Mesothelial cell of epicardium (in vitro differentiated cells): ENCODE results near the gene TNXB. TPM values are rescaled to one million over a fixed set of nuclear protein-coding genes. Genes with fewer than 3 reads are reported as not detected.
A peak's percentile ranks its signal among the peaks of the same experiment; 100 is the strongest.

ENCODE experiments used
- DNase-seq, 2 experiments: peaks; one replicate each; pipeline ENCODE4 v3.0.0; 2021; ENCODE audit warnings: low spot score in 2 of 2; ENCODE audit not compliant: unreplicated experiment in 2 of 2
- H3K27ac Mint-ChIP-seq: 2 replicates; pipeline ENCODE4 v1.8.0; 2021; ENCODE audit warnings: mixed read lengths
- H3K27me3 Mint-ChIP-seq: 2 replicates; pipeline ENCODE4 v1.8.0; 2021; ENCODE audit warnings: low read depth, mixed read lengths
- H3K36me3 Mint-ChIP-seq: 2 replicates; pipeline ENCODE4 v1.8.0; 2021; ENCODE audit warnings: mixed read lengths
- H3K4me1 Mint-ChIP-seq: 2 replicates; pipeline ENCODE4 v1.8.0; 2021; ENCODE audit warnings: mixed read lengths
- H3K4me3 Mint-ChIP-seq: 2 replicates; pipeline ENCODE4 v1.8.0; 2021; ENCODE audit warnings: mild to moderate bottlenecking, moderate library complexity, mixed read lengths
- H3K9me3 Mint-ChIP-seq: 2 replicates; pipeline ENCODE4 v1.8.0; 2021; ENCODE audit warnings: mixed read lengths
- CTCF ChIP-seq: fragments of 200-600 bp; sonication (generic); IDR thresholded peaks from one replicate; pipeline ENCODE4 v1.5.0; 2021; ENCODE audit warnings: antibody characterized with exemption; ENCODE audit not compliant: unreplicated experiment
- total RNA-seq: library from RNA; stranded (reverse); gene quantifications from 3 replicates; pipeline ENCODE4 v1.2.1, GENCODE V29; 2021

The TNXB gene
- total RNA-seq, 1 donor from 2014 or later: 13.9 TPM

- no peak for TF ChIP-seq CTCF
- peaks cover 11% of the 10 kb centered on the region for H3K36me3 Mint-ChIP-seq
- no peak overlapping the region for H3K4me3 Mint-ChIP-seq
- peaks cover 33% of the 10 kb centered on the region for H3K27me3 Mint-ChIP-seq
- H3K9me3 Mint-ChIP-seq: no peaks in the 10 kb centered on the region
- peaks cover 25% of the 10 kb centered on the region for H3K4me1 Mint-ChIP-seq
- no peak for DNase-seq
- peak overlapping the region; percentile 4 for H3K27ac Mint-ChIP-seq
Measured at GRCh38 chr6:32111424-32112066, 2.4 kb upstream of the TNXB start.

GRCh38 chr6:32110632-32111031 lies 1.5 kb upstream of the TNXB start:
- no peaks in the 10 kb centered on the region for H3K9me3 Mint-ChIP-seq
- no peak overlapping the region for H3K4me3 Mint-ChIP-seq
- no peak for TF ChIP-seq CTCF
- peaks cover 4% of the 10 kb centered on the region for H3K36me3 Mint-ChIP-seq
- peaks cover 25% of the 10 kb centered on the region for H3K4me1 Mint-ChIP-seq
- no peak for DNase-seq
- H3K27me3 Mint-ChIP-seq: peaks cover 38% of the 10 kb centered on the region
- H3K27ac Mint-ChIP-seq: no peak overlapping the region

- no peak for DNase-seq
- Mint-ChIP-seq H3K27me3 (peaks cover 45% of the 10 kb centered on the region), H3K9me3 (no peaks in the 10 kb centered on the region), H3K4me3 (no peak overlapping the region), H3K36me3 (peaks cover 2% of the 10 kb centered on the region), H3K4me1 (peaks cover 20% of the 10 kb centered on the region), H3K27ac (no peak overlapping the region)
- no peak for TF ChIP-seq CTCF
Measured at GRCh38 chr6:32109765-32110160, 625 bp upstream of the TNXB start.

GRCh38 chr6:32108727-32109113 lies 418 bp downstream of the TNXB start:
- H3K4me1 Mint-ChIP-seq: peaks cover 18% of the 10 kb centered on the region
- H3K9me3 Mint-ChIP-seq: no peaks in the 10 kb centered on the region
- peak overlapping the region; percentile 65 for H3K27ac Mint-ChIP-seq
- no peak for DNase-seq
- H3K36me3 Mint-ChIP-seq: no peaks in the 10 kb centered on the region
- H3K4me3 Mint-ChIP-seq: peak overlapping the region; percentile 1
- no peak for TF ChIP-seq CTCF
- H3K27me3 Mint-ChIP-seq: peaks cover 50% of the 10 kb centered on the region

- no peak overlapping the region for H3K4me3 Mint-ChIP-seq
- H3K4me1 Mint-ChIP-seq: peaks cover 18% of the 10 kb centered on the region
- no peaks in the 10 kb centered on the region for H3K36me3 Mint-ChIP-seq
- no peak for DNase-seq
- no peak for TF ChIP-seq CTCF
- peak overlapping the region; percentile 65 for H3K27ac Mint-ChIP-seq
- peaks cover 53% of the 10 kb centered on the region for H3K27me3 Mint-ChIP-seq
- H3K9me3 Mint-ChIP-seq: no peaks in the 10 kb centered on the region
Measured at GRCh38 chr6:32108094-32108627, 977 bp downstream of the TNXB start.
